HEK293 (cell line): ENCODE results near the gene ANK2.
A peak's percentile ranks its signal among the peaks of the same experiment; 100 is the strongest.

Experiments
- CTCF ChIA-PET: fragments of 350-600 bp; formaldehyde crosslinking; extraction: SDS; loops from one replicate; lab custom pipeline; 2021; ENCODE audit warnings: antibody characterized with exemption; lab: Yijun Ruan, JAX
- POLR2A ChIA-PET: fragments of 300-600 bp; formaldehyde crosslinking; extraction: SDS; loops from one replicate; lab custom pipeline; 2020; ENCODE audit warnings: antibody characterized with exemption, inconsistent platforms; lab: Yijun Ruan, JAX
- H3K27ac ChIP-seq: fragments of 200-500 bp; sonication (Bioruptor generic); 2 replicates; pipeline ENCODE4 v1.5.1; 2014; ENCODE audit warnings: low read depth, low read length, control low read depth, inconsistent platforms; ENCODE audit errors: extremely low read depth
- H3K36me3 ChIP-seq, 2 experiments: fragments of 200-500 bp in 1 of 2; sonication (Bioruptor generic) in 1 of 2; 1 replicate in 1 of 2; 2 replicates in 1 of 2; pipeline ENCODE4 v1.5.1; 2014 to 2017; ENCODE audit warnings: inconsistent platforms in 2 of 2, low read length in 2 of 2; ENCODE audit not compliant: control insufficient read depth in 2 of 2, insufficient read depth in 1 of 2
- H3K4me1 ChIP-seq: fragments of 200-500 bp; sonication (Bioruptor generic); 2 replicates; pipeline ENCODE4 v1.5.1; 2014; ENCODE audit warnings: mild to moderate bottlenecking, low read length, inconsistent platforms; ENCODE audit not compliant: control insufficient read depth, insufficient read depth
- H3K4me3 ChIP-seq: 2 replicates; pipeline ENCODE4 v1.5.1; 2011; ENCODE audit warnings: low read depth, mild to moderate bottlenecking, control low read depth, low read length, moderate library complexity
- H3K9me3 ChIP-seq: fragments of 200-500 bp; sonication (Bioruptor generic); 2 replicates; pipeline ENCODE4 v1.5.1; 2014; ENCODE audit warnings: low read depth, low read length, inconsistent platforms; ENCODE audit not compliant: control insufficient read depth, insufficient read depth
- CTCF ChIP-seq: fragments of 450-650 bp; formaldehyde crosslinking; IDR thresholded peaks from 2 replicates; pipeline ENCODE4 v1.5.1; 2016; ENCODE audit warnings: missing biosample characterization, missing genetic modification characterization
- SCRT2 ChIP-seq: fragments of 450-650 bp; formaldehyde crosslinking; IDR thresholded peaks from 2 replicates; pipeline ENCODE4 v1.5.1; 2016; ENCODE audit warnings: missing biosample characterization, missing genetic modification characterization
- ZBTB17 ChIP-seq: fragments of 450-650 bp; formaldehyde crosslinking; IDR thresholded peaks from 2 replicates; pipeline ENCODE4 v1.5.1; 2016; ENCODE audit warnings: missing biosample characterization, missing genetic modification characterization
- ZNF184 ChIP-seq: fragments of 450-650 bp; IDR thresholded peaks from 2 replicates; pipeline ENCODE4 v1.5.1; 2018; ENCODE audit warnings: missing biosample characterization, mild to moderate bottlenecking, missing genetic modification characterization
- ZNF292 ChIP-seq: fragments of 450-650 bp; formaldehyde crosslinking; IDR thresholded peaks from 2 replicates; pipeline ENCODE4 v1.5.1; 2016; ENCODE audit warnings: low read depth, missing biosample characterization, missing genetic modification characterization, borderline replicate concordance
- ZNF302 ChIP-seq: fragments of 450-650 bp; formaldehyde crosslinking; IDR thresholded peaks from 2 replicates; pipeline ENCODE4 v1.5.1; 2016; ENCODE audit warnings: missing biosample characterization, missing genetic modification characterization, low read depth
- ZNF366 ChIP-seq: fragments of 450-650 bp; formaldehyde crosslinking; conservative IDR thresholded peaks from 2 replicates; pipeline ENCODE4 v1.5.1; 2016; ENCODE audit warnings: missing biosample characterization, missing genetic modification characterization
- ZNF530 ChIP-seq: fragments of 450-650 bp; formaldehyde crosslinking; IDR thresholded peaks from 2 replicates; pipeline ENCODE4 v1.5.1; 2016; ENCODE audit warnings: low read depth, missing biosample characterization, missing genetic modification characterization
- ZNF560 ChIP-seq: fragments of 450-650 bp; formaldehyde crosslinking; IDR thresholded peaks from 2 replicates; pipeline ENCODE4 v1.5.1; 2017; ENCODE audit warnings: missing biosample characterization, missing genetic modification characterization, borderline replicate concordance
- ZNF561 ChIP-seq: fragments of 450-650 bp; IDR thresholded peaks from 2 replicates; pipeline ENCODE4 v1.5.1; 2018; ENCODE audit warnings: missing biosample characterization, missing genetic modification characterization, borderline replicate concordance
- ZNF654 ChIP-seq: fragments of 450-650 bp; formaldehyde crosslinking; IDR thresholded peaks from 2 replicates; pipeline ENCODE4 v1.5.1; 2016; ENCODE audit warnings: low read depth, missing biosample characterization, missing genetic modification characterization
- ZNF660 ChIP-seq: fragments of 450-650 bp; IDR thresholded peaks from 2 replicates; pipeline ENCODE4 v1.5.1; 2018; ENCODE audit warnings: missing biosample characterization, mild to moderate bottlenecking, missing genetic modification characterization
- ZNF677 ChIP-seq: fragments of 450-650 bp; IDR thresholded peaks from 2 replicates; pipeline ENCODE4 v1.5.0; 2018; ENCODE audit warnings: missing biosample characterization, mild to moderate bottlenecking, missing genetic modification characterization, moderate library complexity
- ZXDB ChIP-seq: fragments of 450-650 bp; formaldehyde crosslinking; IDR thresholded peaks from 2 replicates; pipeline ENCODE4 v1.5.1; 2016; ENCODE audit warnings: missing biosample characterization, missing genetic modification characterization
- TF ChIP-seq, protein P1 (sequence below): fragments of 450-650 bp; formaldehyde crosslinking; IDR thresholded peaks from 2 replicates; pipeline ENCODE4 v1.5.0; 2017; ENCODE audit warnings: missing biosample characterization, missing genetic modification characterization, borderline replicate concordance
- TF ChIP-seq, protein P2 (sequence below): fragments of 450-650 bp; formaldehyde crosslinking; IDR thresholded peaks from 2 replicates; pipeline ENCODE4 v1.5.1; 2017; ENCODE audit warnings: missing biosample characterization, missing genetic modification characterization
- TF ChIP-seq, protein P3 (sequence below): fragments of 450-650 bp; formaldehyde crosslinking; conservative IDR thresholded peaks from 2 replicates; pipeline ENCODE4 v1.5.1; 2016; ENCODE audit warnings: low read depth, missing biosample characterization, missing genetic modification characterization
- TF ChIP-seq, protein P4 (sequence below): fragments of 450-650 bp; formaldehyde crosslinking; IDR thresholded peaks from 2 replicates; pipeline ENCODE4 v1.5.1; 2016; ENCODE audit warnings: missing biosample characterization, missing genetic modification characterization

Gene ANK2

DNA sequence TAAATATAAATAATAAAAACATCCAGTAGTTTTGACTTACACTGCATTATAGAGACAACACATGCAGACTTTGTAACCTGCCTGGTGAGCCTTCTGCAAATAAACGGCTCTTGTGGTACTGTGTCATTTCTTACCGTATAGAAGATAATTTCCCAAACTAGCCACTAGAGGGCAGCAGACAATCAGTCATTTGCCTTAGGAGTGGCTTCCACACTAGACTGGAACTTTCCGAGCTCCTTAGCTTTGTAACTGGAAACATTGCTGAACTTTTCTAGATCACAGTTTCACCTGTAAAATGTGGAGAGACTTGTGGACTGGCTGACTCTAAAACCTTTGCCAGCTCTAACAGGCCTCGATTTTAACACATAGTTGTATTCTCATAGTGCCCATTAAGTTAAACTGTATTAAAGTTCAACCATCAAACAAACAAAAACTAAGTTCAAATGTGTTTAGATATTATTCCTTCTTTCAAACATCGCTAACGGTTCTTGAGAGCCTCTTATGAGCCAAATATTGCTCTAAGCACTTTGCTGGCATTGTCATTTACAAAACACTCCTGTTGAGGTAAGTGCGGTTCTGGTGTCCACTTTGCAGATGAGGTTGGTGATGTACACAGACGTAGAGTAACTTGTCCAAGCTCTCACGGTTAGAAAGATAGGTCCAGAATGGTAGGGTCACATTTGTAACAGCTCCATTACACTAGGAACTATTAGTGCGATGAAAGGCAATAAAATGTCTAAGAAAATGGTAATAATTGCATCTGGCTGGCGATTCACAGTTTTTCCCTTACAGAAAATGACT is 345.5 kb downstream of the ANK2 start:
- TF ChIP-seq ZNF302 (tag by site-specific recombination) (no peak), ZNF654 (tag by site-specific recombination) (peak; percentile 86), ZNF660 (tag by site-specific recombination) (0 out of 2 replicates have a peak, but pooled peaks have one; percentile 30), CTCF (tag by site-specific recombination) (0 out of 2 replicates have a peak, but pooled peaks have one; percentile 22)
- H3K4me1 ChIP-seq, result no peaks in the 10 kb centered on the region
- no peak overlapping the region for H3K27ac ChIP-seq
- no peak overlapping the region for H3K4me3 ChIP-seq
- ChIA-PET CTCF (interaction anchor here (0.5 to 3.9 kb wide), 29 partner anchors 9 to 1319 kb away, joined by 3 to 21 read pairs (median 3); no protein-coding TSS in a partner anchor), POLR2A (no interaction called here)
- H3K9me3 ChIP-seq, result no peaks in the 10 kb centered on the region
- no peaks in the 10 kb centered on the region for H3K36me3 ChIP-seq

DNA sequence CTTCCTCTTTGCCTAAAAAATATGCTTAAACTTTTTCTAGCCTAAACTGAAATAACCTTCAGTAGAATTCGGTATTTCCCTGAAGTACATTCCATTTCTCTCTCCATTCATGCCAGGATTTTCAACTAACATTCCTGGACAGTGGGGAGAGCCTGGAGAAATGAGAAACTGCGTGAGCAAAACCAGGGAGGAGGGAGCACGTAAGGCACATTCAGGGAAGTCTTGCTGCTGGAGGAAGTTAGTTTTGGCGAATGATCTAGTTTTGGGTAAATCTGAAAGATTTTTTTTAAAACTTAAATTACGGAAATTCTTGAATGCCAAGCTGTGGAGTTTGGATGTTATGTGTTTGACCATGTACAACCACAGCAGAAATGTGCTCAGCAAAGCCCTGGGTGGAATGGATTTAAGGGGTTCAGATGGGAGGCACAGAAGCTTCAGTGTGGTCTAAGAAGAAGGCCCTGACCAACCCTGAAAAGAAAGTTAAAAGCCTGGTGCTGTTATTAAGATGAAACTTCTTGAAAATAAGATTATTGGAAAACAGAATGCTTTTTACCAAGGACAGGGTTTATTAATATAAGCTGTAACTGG is 347.8 kb downstream of the ANK2 start:
- Histone ChIP-seq H3K4me1 (no peaks in the 10 kb centered on the region), H3K9me3 (no peaks in the 10 kb centered on the region), H3K36me3 (no peaks in the 10 kb centered on the region), H3K27ac (no peak overlapping the region), H3K4me3 (no peak overlapping the region)
- ChIA-PET POLR2A (no interaction called here), CTCF (interaction anchor here (0.7 to 0.8 kb wide), 2 partner anchors 21 to 138 kb away, joined by 3 to 4 read pairs; no protein-coding TSS in a partner anchor)
- TF ChIP-seq ZBTB17 (tag by site-specific recombination), result no peak
- no peak for TF ChIP-seq ZNF560
- TF ChIP-seq, protein P1, sequence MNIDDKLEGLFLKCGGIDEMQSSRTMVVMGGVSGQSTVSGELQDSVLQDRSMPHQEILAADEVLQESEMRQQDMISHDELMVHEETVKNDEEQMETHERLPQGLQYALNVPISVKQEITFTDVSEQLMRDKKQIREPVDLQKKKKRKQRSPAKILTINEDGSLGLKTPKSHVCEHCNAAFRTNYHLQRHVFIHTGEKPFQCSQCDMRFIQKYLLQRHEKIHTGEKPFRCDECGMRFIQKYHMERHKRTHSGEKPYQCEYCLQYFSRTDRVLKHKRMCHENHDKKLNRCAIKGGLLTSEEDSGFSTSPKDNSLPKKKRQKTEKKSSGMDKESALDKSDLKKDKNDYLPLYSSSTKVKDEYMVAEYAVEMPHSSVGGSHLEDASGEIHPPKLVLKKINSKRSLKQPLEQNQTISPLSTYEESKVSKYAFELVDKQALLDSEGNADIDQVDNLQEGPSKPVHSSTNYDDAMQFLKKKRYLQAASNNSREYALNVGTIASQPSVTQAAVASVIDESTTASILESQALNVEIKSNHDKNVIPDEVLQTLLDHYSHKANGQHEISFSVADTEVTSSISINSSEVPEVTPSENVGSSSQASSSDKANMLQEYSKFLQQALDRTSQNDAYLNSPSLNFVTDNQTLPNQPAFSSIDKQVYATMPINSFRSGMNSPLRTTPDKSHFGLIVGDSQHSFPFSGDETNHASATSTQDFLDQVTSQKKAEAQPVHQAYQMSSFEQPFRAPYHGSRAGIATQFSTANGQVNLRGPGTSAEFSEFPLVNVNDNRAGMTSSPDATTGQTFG, result no peak
- TF ChIP-seq ZNF184 (tag by site-specific recombination), result no peak
- no peak for TF ChIP-seq ZNF366 (tag by site-specific recombination)
- TF ChIP-seq ZXDB (tag by site-specific recombination), result no peak
- TF ChIP-seq ZNF677 (tag by site-specific recombination), result no peak
- TF ChIP-seq, protein P2, sequence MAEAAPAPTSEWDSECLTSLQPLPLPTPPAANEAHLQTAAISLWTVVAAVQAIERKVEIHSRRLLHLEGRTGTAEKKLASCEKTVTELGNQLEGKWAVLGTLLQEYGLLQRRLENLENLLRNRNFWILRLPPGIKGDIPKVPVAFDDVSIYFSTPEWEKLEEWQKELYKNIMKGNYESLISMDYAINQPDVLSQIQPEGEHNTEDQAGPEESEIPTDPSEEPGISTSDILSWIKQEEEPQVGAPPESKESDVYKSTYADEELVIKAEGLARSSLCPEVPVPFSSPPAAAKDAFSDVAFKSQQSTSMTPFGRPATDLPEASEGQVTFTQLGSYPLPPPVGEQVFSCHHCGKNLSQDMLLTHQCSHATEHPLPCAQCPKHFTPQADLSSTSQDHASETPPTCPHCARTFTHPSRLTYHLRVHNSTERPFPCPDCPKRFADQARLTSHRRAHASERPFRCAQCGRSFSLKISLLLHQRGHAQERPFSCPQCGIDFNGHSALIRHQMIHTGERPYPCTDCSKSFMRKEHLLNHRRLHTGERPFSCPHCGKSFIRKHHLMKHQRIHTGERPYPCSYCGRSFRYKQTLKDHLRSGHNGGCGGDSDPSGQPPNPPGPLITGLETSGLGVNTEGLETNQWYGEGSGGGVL (tag by site-specific recombination), result no peak
- TF ChIP-seq ZNF530, result no peak
- TF ChIP-seq, protein P3, sequence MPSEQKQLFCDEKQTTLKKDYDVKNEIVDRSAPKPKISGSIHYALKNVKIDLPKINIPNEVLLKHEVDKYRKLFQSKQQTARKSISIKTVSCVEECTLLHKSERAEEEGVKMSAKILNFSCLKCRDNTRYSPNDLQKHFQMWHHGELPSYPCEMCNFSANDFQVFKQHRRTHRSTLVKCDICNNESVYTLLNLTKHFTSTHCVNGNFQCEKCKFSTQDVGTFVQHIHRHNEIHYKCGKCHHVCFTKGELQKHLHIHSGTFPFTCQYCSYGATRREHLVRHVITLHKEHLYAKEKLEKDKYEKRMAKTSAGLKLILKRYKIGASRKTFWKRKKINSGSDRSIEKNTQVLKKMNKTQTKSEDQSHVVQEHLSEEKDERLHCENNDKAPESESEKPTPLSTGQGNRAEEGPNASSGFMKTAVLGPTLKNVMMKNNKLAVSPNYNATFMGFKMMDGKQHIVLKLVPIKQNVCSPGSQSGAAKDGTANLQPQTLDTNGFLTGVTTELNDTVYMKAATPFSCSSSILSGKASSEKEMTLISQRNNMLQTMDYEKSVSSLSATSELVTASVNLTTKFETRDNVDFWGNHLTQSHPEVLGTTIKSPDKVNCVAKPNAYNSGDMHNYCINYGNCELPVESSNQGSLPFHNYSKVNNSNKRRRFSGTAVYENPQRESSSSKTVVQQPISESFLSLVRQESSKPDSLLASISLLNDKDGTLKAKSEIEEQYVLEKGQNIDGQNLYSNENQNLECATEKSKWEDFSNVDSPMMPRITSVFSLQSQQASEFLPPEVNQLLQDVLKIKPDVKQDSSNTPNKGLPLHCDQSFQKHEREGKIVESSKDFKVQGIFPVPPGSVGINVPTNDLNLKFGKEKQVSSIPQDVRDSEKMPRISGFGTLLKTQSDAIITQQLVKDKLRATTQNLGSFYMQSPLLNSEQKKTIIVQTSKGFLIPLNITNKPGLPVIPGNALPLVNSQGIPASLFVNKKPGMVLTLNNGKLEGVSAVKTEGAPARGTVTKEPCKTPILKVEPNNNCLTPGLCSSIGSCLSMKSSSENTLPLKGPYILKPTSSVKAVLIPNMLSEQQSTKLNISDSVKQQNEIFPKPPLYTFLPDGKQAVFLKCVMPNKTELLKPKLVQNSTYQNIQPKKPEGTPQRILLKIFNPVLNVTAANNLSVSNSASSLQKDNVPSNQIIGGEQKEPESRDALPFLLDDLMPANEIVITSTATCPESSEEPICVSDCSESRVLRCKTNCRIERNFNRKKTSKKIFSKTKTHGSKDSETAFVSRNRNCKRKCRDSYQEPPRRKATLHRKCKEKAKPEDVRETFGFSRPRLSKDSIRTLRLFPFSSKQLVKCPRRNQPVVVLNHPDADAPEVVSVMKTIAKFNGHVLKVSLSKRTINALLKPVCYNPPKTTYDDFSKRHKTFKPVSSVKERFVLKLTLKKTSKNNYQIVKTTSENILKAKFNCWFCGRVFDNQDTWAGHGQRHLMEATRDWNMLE (tag by site-specific recombination), result no peak
- TF ChIP-seq ZNF561 (tag by site-specific recombination), result no peak
- TF ChIP-seq SCRT2 (tag by site-specific recombination), result no peak
- TF ChIP-seq ZNF292 (tag by site-specific recombination), result no peak
- TF ChIP-seq, protein P4, sequence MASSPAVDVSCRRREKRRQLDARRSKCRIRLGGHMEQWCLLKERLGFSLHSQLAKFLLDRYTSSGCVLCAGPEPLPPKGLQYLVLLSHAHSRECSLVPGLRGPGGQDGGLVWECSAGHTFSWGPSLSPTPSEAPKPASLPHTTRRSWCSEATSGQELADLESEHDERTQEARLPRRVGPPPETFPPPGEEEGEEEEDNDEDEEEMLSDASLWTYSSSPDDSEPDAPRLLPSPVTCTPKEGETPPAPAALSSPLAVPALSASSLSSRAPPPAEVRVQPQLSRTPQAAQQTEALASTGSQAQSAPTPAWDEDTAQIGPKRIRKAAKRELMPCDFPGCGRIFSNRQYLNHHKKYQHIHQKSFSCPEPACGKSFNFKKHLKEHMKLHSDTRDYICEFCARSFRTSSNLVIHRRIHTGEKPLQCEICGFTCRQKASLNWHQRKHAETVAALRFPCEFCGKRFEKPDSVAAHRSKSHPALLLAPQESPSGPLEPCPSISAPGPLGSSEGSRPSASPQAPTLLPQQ, result no peak
